Dedifferentiated amniotic fluid mesenchymal stem cell (primary cell): ENCODE results near the gene PRCD.
"Not testable (repeated sequence)": the region's sequence is repeated elsewhere in the genome, so short reads cannot be mapped to it uniquely, and the experiment has no call there.

Experiments used
- DNase-seq: peaks from one replicate; pipeline ENCODE4 v3.0.0-alpha.2; 2016; ENCODE audit errors: extremely low spot score

PRCD gene

DNA sequence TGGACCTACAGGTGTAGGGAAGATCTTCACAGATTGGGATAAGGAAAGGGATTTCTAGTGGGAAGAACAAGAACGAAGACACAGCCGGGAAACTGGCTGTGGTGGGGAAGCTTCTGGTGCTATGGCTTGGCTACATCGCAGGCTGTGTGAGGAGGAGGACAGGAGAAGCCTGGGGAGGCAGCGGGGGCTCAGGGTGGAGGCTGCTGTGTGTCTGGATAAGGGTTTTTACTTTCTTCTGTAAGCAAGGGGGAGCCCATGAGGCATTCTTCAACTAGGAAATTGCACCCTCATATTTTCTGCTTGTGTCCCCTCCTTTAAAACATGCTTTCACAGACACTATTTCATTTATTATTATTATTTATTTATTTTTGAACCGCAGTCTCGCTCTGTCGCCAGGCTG, 35.7 kb upstream of the PRCD start:
- DNase-seq: no peak

GRCh38 chr17:76506408-76507345, 33.2 kb upstream of the PRCD start:
- DNase-seq: peak; percentile 46

GRCh38 chr17:76508472-76509063, 31.3 kb upstream of the PRCD start:
- DNase-seq: not testable (repeated sequence)

DNA sequence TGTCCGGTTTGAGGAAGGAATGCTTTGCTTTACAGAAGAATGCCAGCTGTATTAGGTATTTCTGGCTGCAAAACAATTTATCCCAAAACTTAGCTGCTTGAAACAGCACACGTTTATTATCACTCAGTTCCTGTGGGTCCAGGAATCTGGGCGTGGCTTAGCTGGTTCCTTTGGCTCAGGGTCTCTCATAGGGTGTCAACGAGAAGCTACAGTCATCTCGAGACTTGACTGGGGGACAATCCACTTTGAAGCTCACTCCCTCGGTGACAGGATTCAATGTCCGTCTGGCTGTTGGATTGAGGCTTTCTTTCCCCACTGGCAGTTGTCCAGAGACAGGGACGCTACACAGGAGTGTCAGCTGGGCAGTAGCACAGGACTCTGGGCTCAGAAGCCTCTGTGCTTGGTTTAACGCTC, 29.0 kb upstream of the PRCD start:
- DNase-seq: peak; percentile 20

- no peak for DNase-seq
Measured at GRCh38 chr17:76511668-76512365, 28.0 kb upstream of the PRCD start.

DNA sequence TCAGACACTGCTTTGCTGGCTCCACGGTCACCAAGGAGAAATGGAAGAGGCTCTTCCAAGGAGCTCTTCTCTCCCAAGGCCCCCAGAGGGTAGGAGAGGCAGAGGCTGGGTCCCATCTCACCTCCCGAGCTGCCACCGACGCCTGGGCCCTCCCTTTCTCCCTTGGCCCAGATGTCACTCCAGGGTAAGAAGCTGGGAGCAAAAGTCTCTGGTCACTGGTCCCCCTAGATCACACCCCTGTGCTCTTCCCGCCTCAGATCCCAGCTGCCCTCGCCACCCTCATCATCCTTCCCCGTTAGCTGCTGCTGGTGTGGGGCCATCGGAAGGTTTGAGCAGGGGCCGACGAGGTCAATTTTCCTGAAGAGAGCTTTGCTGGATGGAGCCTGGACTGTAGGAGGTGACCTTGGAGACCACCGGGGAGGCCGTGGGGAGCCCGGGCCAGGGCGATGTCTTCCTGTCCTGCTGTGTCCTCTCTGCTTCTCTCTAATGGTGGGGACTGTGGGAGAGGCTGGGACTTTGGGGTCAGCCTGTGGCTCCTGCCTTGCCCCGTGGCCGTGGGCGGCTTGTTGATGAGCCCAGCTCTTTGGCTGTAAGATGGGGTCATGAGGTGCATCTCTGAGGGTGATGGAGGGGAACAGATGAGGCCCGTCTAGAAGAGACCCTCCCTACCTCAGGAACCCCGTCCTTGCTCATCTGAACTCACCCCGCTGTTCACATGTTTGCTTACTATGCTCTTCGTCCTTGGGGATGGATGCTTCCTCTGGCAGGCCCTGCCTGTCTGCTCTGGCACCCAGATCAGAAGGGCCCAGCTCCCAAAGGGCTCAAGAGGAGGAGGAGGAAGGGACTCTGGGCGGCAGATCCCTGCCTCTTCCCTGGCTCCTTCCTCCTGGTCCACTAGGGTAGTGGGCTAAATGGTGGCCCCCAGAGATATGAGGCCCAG, 27.2 kb upstream of the PRCD start:
- no peak for DNase-seq

DNA sequence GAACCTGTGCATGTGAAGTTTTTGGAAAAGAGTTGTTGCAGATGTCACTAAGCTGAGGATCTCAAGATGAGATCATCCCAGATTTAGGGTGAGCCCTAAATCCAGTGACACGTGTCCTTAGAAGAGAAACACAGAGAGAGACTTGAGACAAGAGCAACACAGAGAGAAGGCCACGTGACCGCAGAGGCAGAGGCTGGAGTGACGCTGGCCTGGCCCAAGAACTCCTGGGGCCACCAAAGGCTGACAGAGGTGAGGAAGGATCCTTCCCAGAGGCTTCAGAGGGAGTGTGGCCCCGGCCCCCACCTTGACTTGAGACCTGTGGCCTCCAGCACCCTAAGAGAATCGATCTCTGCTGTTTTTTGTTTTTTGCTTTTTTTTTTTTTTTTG, 26.5 kb upstream of the PRCD start:
- DNase-seq: no peak

GRCh38 chr17:76514355-76514754, 25.5 kb upstream of the PRCD start:
- DNase-seq: not testable (repeated sequence)

- DNase-seq: peak; percentile 81
Measured at GRCh38 chr17:76515274-76515949, 24.4 kb upstream of the PRCD start.

DNA sequence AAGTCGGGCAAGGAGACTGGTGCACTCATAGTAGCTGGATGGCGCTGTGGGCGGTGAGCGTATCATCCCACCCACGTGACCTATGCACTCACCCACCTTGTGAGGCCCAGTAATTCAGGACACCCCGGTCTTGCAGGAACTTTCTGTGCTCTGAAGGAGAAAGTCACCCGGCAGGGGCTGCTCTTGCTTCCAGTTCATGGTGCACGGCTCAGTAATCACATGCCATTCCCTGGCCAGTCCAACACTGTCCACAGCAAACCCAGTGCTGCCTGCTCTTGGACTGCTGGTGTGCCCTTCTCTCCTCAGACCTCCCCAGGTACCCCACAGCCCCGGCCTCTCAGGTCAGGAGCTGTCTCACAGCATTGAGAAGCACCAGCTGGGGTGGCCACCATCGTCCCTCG, 22.2 kb upstream of the PRCD start:
- DNase-seq: no peak

DNA sequence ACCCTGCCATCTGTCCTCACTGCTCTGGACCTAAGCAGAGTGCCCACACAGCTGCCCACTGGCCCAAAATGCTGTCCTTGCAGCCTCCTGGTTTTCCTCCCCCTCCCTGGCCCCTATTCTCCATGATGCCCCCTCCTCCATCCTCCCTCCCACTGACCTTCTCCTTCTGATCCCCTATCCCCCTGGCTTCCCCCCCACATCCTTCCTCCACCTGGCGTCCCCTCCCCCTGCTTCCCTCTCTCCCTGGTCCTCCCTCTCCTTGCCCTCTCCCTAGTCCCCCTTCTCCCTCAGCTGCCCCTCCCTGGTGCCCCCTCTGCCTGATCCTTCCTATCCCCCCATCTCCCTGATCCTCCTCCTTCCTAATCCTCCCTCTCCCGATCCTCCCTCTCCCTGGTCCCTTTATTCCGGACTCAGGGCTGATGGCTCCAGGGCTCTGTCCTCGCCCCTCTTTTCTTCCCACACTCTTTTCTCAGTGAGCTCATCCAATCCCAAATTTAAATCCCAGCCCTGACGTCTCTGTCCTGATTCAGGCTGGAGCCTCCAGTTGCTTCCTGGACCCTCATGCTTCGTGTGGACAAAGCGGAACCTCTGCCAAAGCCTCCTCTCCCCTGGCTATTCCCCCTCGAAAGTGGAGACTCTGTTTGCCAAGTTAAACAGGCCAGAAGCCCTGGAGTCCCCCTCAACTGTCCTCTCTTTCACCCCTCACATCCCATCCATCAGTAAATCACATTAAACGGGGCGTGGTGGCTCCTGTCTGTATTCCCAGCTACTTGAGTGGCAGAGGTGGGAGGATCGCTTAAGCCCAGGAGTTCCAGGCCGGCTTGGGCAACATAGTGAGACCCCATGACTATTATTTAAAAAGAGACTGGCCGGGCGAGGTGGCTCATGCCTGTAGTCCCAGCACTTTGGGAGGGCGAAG, 20.5 kb upstream of the PRCD start:
- DNase-seq: no peak

- DNase-seq: no peak
Measured at GRCh38 chr17:76521262-76521661, 18.6 kb upstream of the PRCD start.

DNA sequence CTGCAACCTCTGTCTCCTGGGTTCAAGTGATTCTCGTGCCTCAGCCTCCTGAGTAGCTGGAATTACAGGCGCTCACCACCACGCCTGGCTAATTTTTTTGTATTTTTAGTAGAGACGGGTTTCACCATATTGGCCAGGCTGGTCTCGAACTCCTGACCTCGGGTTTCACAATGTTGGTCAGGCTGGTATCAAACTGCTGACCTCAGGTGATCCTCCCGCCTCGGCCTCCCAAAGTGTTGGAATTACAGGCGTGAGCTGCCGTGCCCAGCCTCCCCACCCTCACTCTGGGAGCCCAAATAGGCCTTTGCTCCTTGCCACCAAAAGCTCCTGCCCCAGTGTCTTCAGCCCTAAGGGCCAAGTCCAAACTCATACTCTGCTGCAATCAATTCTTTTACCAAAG, 18.2 kb upstream of the PRCD start:
- not testable (repeated sequence) for DNase-seq

GRCh38 chr17:76523084-76524037, 16.5 kb upstream of the PRCD start:
- no peak for DNase-seq

- no peak for DNase-seq
Measured at GRCh38 chr17:76524598-76525512, 15.0 kb upstream of the PRCD start.

DNA sequence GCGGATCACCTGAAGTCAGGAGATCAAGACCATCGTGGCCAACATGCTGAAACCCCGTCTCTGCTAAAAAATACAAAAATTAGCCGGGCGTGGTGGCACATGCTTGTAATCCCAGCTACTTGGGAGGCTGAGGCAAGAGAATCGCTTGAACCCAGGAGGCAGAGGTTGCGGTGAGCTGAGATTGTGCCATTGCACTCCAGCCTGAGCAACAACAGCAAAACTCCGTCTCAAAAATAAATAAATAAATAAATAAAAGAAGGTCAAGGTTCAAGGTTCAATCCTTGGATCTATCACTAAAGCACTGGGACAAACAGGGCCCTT, 14.4 kb upstream of the PRCD start:
- not testable (repeated sequence) for DNase-seq

- not testable (repeated sequence) for DNase-seq
Measured at GRCh38 chr17:76527016-76527415, 12.8 kb upstream of the PRCD start.
